HL-60 (cell line): ENCODE data around the gene SH3BP2.

Source experiments
- DNase-seq, 2 experiments: peaks; one replicate each; pipeline ENCODE4 v3.0.0-alpha.2; 2010 to 2020; ENCODE audit warnings: low read depth in 1 of 2, low spot score in 1 of 2
- H3K27ac ChIP-seq: fragments of 250-450 bp; sonication (Bioruptor Pico); replicated peaks from 2 replicates; pipeline ENCODE4 v1.5.1; 2020; ENCODE audit warnings: mild to moderate bottlenecking, moderate library complexity
- H3K27me3 ChIP-seq: fragments of 250-450 bp; sonication (Bioruptor Pico); 2 replicates; pipeline ENCODE4 v1.5.1; 2021; ENCODE audit warnings: mild to moderate bottlenecking, moderate library complexity; ENCODE audit not compliant: insufficient read depth, poor library complexity, severe bottlenecking
- H3K4me3 ChIP-seq: replicated peaks from 2 replicates; pipeline ENCODE4 v1.5.1; 2011; ENCODE audit warnings: mild to moderate bottlenecking, control low read depth, low read length; ENCODE audit not compliant: insufficient read depth
- CTCF ChIP-seq: IDR thresholded peaks from one replicate; pipeline ENCODE4 v1.5.1; 2011; ENCODE audit warnings: low read length, control low read depth, inconsistent platforms; ENCODE audit not compliant: insufficient read depth
- GABPA ChIP-seq: IDR thresholded peaks from 2 replicates; pipeline ENCODE4 v1.6.1; 2012; ENCODE audit warnings: low read depth
- POLR2AphosphoS5 ChIP-seq: IDR thresholded peaks from 2 replicates; pipeline ENCODE4 v1.6.1; 2012; ENCODE audit warnings: low read depth
- SPI1 ChIP-seq: IDR thresholded peaks from 2 replicates; pipeline ENCODE4 v1.6.1; 2012; ENCODE audit warnings: low read depth, mild to moderate bottlenecking, borderline replicate concordance
- TF ChIP-seq, protein P1 (sequence below): IDR thresholded peaks from 2 replicates; pipeline ENCODE4 v1.6.1; 2012; ENCODE audit warnings: low read depth; ENCODE audit not compliant: insufficient replicate concordance

Gene SH3BP2

DNA sequence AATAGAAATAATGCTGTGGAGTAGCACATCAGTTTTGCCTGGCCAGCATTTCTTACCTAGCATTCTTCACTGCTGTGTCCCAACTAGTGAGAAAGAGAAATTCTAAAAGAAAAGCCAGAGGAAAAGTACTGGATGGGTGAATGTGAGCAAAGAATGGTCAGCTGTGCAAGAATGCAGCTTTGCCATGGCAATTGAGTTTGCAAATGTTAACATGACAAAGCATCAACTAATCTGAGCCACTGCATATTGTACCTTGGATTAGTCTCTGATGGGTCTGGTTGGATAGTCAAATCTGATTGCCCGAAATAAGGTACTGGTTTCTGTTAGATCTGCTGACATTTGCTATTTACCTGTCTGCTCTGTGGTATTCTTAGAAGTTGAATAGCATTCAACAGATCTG lies 89.5 kb downstream of the SH3BP2 start:
- Histone ChIP-seq H3K27ac (no peak overlapping the region), H3K27me3 (no peaks in the 10 kb centered on the region), H3K4me3 (no peak overlapping the region)
- TF ChIP-seq SPI1 (no peak), GABPA (no peak), CTCF (no peak), POLR2AphosphoS5 (no peak)
- TF ChIP-seq, protein P1, sequence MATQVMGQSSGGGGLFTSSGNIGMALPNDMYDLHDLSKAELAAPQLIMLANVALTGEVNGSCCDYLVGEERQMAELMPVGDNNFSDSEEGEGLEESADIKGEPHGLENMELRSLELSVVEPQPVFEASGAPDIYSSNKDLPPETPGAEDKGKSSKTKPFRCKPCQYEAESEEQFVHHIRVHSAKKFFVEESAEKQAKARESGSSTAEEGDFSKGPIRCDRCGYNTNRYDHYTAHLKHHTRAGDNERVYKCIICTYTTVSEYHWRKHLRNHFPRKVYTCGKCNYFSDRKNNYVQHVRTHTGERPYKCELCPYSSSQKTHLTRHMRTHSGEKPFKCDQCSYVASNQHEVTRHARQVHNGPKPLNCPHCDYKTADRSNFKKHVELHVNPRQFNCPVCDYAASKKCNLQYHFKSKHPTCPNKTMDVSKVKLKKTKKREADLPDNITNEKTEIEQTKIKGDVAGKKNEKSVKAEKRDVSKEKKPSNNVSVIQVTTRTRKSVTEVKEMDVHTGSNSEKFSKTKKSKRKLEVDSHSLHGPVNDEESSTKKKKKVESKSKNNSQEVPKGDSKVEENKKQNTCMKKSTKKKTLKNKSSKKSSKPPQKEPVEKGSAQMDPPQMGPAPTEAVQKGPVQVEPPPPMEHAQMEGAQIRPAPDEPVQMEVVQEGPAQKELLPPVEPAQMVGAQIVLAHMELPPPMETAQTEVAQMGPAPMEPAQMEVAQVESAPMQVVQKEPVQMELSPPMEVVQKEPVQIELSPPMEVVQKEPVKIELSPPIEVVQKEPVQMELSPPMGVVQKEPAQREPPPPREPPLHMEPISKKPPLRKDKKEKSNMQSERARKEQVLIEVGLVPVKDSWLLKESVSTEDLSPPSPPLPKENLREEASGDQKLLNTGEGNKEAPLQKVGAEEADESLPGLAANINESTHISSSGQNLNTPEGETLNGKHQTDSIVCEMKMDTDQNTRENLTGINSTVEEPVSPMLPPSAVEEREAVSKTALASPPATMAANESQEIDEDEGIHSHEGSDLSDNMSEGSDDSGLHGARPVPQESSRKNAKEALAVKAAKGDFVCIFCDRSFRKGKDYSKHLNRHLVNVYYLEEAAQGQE = no peak
- DNase-seq = no peak

GRCh38 chr4:2886161-2886560 lies 93.3 kb downstream of the SH3BP2 start:
- Histone ChIP-seq H3K27me3 (no peaks in the 10 kb centered on the region), H3K4me3 (no peak overlapping the region), H3K27ac (no peak overlapping the region)
- no peak for DNase-seq
- TF ChIP-seq GABPA = no peak
- no peak for TF ChIP-seq CTCF
- TF ChIP-seq, protein P1 = no peak
- no peak for TF ChIP-seq SPI1
- TF ChIP-seq POLR2AphosphoS5 = no peak

DNA sequence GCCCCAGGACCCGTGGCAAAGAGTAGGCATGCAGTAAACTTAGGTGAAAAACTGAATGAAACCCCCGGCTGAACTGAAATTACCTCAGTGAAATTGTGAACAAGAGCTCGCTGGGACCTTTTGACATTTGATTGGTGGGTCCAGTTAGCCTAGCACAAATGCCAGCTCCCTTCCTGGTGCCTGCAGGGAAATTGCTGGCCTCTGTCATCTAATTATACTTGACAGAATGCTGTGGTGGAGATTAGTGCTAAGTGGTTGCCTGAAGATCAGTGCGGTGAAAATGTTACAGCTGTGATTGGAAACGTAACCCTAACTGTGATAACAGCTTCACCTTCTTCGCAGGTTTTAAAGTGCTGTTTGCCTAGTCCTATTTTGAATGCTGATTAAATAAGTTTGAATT lies 93.7 kb downstream of the SH3BP2 start:
- no peak for TF ChIP-seq GABPA
- TF ChIP-seq POLR2AphosphoS5 = no peak
- TF ChIP-seq, protein P1 = no peak
- no peak for TF ChIP-seq CTCF
- no peak for TF ChIP-seq SPI1
- Histone ChIP-seq H3K4me3 (no peak overlapping the region), H3K27me3 (no peaks in the 10 kb centered on the region), H3K27ac (no peak overlapping the region)
- no peak for DNase-seq
